H1 (cell line): ENCODE results near the gene G2E3. TPM values are rescaled to one million over a fixed set of nuclear protein-coding genes. Genes with fewer than 3 reads are reported as not detected.

Experiments
- CTCF ChIA-PET: fragments of 300-600 bp; sonication (Branson Sonifier 250); formaldehyde crosslinking; loops from one replicate; lab custom pipeline; 2021; ENCODE audit not compliant: partially characterized antibody; lab: Charles Lee
- POLR2A ChIA-PET: fragments of 300-600 bp; sonication (Branson Sonifier 250); formaldehyde crosslinking; loops from one replicate; lab custom pipeline; 2021; ENCODE audit warnings: inconsistent platforms; ENCODE audit not compliant: partially characterized antibody; lab: Charles Lee
- DNase-seq, 2 experiments: peaks; one replicate each; pipeline versions ENCODE4 v3.0.0 to v3.0.0-alpha.2; 2010 to 2022; ENCODE audit warnings: low spot score in 2 of 2, low read depth in 1 of 2, mixed read lengths in 1 of 2
- FAIRE-seq: peaks from 2 replicates; lab custom pipeline; 2011; peaks lifted over from hg19 to GRCh38; lab: Jason Lieb, UNC
- H2AFZ ChIP-seq: 2 replicates; pipeline ENCODE4 v1.8.1; 2012; ENCODE audit warnings: low read length, inconsistent platforms
- H2AK5ac ChIP-seq: 2 replicates; pipeline ENCODE4 v1.6.1; 2013; ENCODE audit warnings: low read depth, low read length
- H2BK120ac ChIP-seq: replicated peaks from 2 replicates; pipeline ENCODE3; 2013; ENCODE audit warnings: low read depth, low read length, inconsistent platforms
- H2BK12ac ChIP-seq: 2 replicates; pipeline ENCODE4 v1.6.1; 2013; ENCODE audit warnings: low read depth, low read length
- H2BK15ac ChIP-seq: 2 replicates; pipeline ENCODE4 v1.6.1; 2013; ENCODE audit warnings: low read length
- H2BK20ac ChIP-seq: 2 replicates; pipeline ENCODE4 v1.6.1; 2013; ENCODE audit warnings: low read length
- H2BK5ac ChIP-seq: 2 replicates; pipeline ENCODE4 v1.6.1; 2013; ENCODE audit warnings: low read depth, low read length
- H3K14ac ChIP-seq: 2 replicates; pipeline ENCODE4 v1.6.1; 2013; ENCODE audit warnings: inconsistent platforms; ENCODE audit not compliant: insufficient read length
- H3K18ac ChIP-seq: 2 replicates; pipeline ENCODE4 v1.6.1; 2013; ENCODE audit warnings: low read length; ENCODE audit errors: extremely low read depth
- H3K23ac ChIP-seq: 2 replicates; pipeline ENCODE4 v1.6.1; 2013; ENCODE audit warnings: inconsistent platforms; ENCODE audit not compliant: insufficient read length
- H3K23me2 ChIP-seq: 2 replicates; pipeline ENCODE4 v1.6.1; 2013; ENCODE audit warnings: low read depth, low read length
- H3K27ac ChIP-seq: 2 replicates; pipeline ENCODE4 v1.6.1; 2011; ENCODE audit warnings: low read depth, low read length, inconsistent platforms
- H3K27me3 ChIP-seq, 4 experiments: replicated peaks in 1 of 4; 1 replicate in 1 of 4; 2 replicates in 3 of 4; pipeline versions ENCODE4 v1.6.1 to v1.8.1; 2011 to 2013; ENCODE audit warnings: low read length in 3 of 4, mild to moderate bottlenecking in 3 of 4, inconsistent platforms in 2 of 4, mixed read lengths in 2 of 4, moderate library complexity in 1 of 4; ENCODE audit not compliant: control insufficient read depth in 3 of 4, insufficient read depth in 3 of 4; ENCODE audit errors: extremely low read depth in 1 of 4
- H3K36me3 ChIP-seq, 4 experiments: 2 replicates each; pipeline versions ENCODE4 v1.6.1 to v1.8.1; 2011 to 2013; ENCODE audit warnings: mild to moderate bottlenecking in 4 of 4, low read length in 3 of 4, moderate library complexity in 2 of 4, control low read depth in 1 of 4, inconsistent platforms in 1 of 4; ENCODE audit not compliant: insufficient read depth in 4 of 4, control insufficient read depth in 2 of 4
- H3K4ac ChIP-seq: replicated peaks from 2 replicates; pipeline ENCODE3; 2013; ENCODE audit warnings: low read length, low read depth, mixed read lengths, inconsistent platforms; ENCODE audit not compliant: insufficient read length
- H3K4me1 ChIP-seq, 4 experiments: replicated peaks in 1 of 4; 1 replicate in 1 of 4; 2 replicates in 3 of 4; pipeline versions ENCODE4 v1.6.1 to v1.8.1; 2011 to 2013; ENCODE audit warnings: low read length in 3 of 4, inconsistent platforms in 2 of 4, mixed read lengths in 1 of 4; ENCODE audit not compliant: insufficient read depth in 4 of 4, control insufficient read depth in 3 of 4
- H3K4me2 ChIP-seq, 2 experiments: 2 replicates each; pipeline versions ENCODE4 v1.6.1 to v1.8.1; 2011 to 2013; ENCODE audit warnings: low read depth in 2 of 2, low read length in 2 of 2, control low read depth in 1 of 2, inconsistent platforms in 1 of 2, mild to moderate bottlenecking in 1 of 2; ENCODE audit not compliant: insufficient read depth in 1 of 2
- H3K4me3 ChIP-seq, 4 experiments: fragments of 200-600, 300-600 bp in 1 of 4; sonication (generic), shearing (Covaris generic), sonication (Bioruptor Twin) in 1 of 4; 2 replicates each; pipeline versions ENCODE4 v1.5.1 to v1.8.1; 2011 to 2016; ENCODE audit warnings: low read length in 4 of 4, low read depth in 3 of 4, control low read depth in 2 of 4, inconsistent platforms in 2 of 4, mild to moderate bottlenecking in 2 of 4, mixed read lengths in 1 of 4, moderate library complexity in 1 of 4; ENCODE audit not compliant: insufficient read depth in 2 of 4; ENCODE audit errors: extremely low read depth in 1 of 4
- H3K56ac ChIP-seq: replicated peaks from 2 replicates; pipeline ENCODE3; 2013; ENCODE audit warnings: low read depth, mild to moderate bottlenecking, mixed read lengths, low read length, inconsistent platforms; ENCODE audit not compliant: insufficient read length
- H3K79me1 ChIP-seq: 2 replicates; pipeline ENCODE4 v1.6.1; 2013; ENCODE audit warnings: low read depth, low read length, control low read depth
- H3K79me2 ChIP-seq, 2 experiments: 2 replicates each; pipeline versions ENCODE4 v1.6.1 to v1.8.1; 2012 to 2013; ENCODE audit warnings: low read length in 2 of 2, mild to moderate bottlenecking in 2 of 2, inconsistent platforms in 1 of 2; ENCODE audit not compliant: insufficient read depth in 2 of 2, control insufficient read depth in 1 of 2
- H3K9ac ChIP-seq, 4 experiments: replicated peaks in 1 of 4; 1 replicate in 1 of 4; 2 replicates in 3 of 4; pipeline versions ENCODE4 v1.6.1 to v1.8.1; 2011 to 2013; ENCODE audit warnings: low read depth in 3 of 4, low read length in 3 of 4, control low read depth in 2 of 4, mild to moderate bottlenecking in 2 of 4, moderate library complexity in 2 of 4, inconsistent platforms in 1 of 4; ENCODE audit errors: extremely low read depth in 1 of 4
- H3K9me3 ChIP-seq, 2 experiments: 2 replicates each; pipeline versions ENCODE4 v1.6.1 to v1.8.1; 2012 to 2013; ENCODE audit warnings: mild to moderate bottlenecking in 2 of 2, moderate library complexity in 2 of 2, control low read depth in 1 of 2, inconsistent platforms in 1 of 2, low read depth in 1 of 2, low read length in 1 of 2, mixed read lengths in 1 of 2; ENCODE audit not compliant: insufficient read depth in 2 of 2
- H4K20me1 ChIP-seq, 2 experiments: replicated peaks in 1 of 2; 2 replicates each; pipeline versions ENCODE3 to v1.8.1; 2011 to 2013; ENCODE audit warnings: inconsistent platforms in 2 of 2, low read length in 2 of 2, mild to moderate bottlenecking in 1 of 2; ENCODE audit not compliant: insufficient read depth in 2 of 2, control insufficient read depth in 1 of 2
- H4K5ac ChIP-seq: 2 replicates; pipeline ENCODE4 v1.6.1; 2013; ENCODE audit warnings: low read length, low read depth, mixed read lengths, inconsistent platforms; ENCODE audit not compliant: insufficient read length
- H4K8ac ChIP-seq: 2 replicates; pipeline ENCODE4 v1.8.0; 2013; ENCODE audit warnings: mild to moderate bottlenecking, moderate library complexity, low read length, inconsistent platforms; ENCODE audit not compliant: insufficient read depth; ENCODE audit errors: extremely low read depth
- H4K91ac ChIP-seq: replicated peaks from 2 replicates; pipeline ENCODE3; 2013; ENCODE audit warnings: low read length, mixed read lengths, inconsistent platforms; ENCODE audit not compliant: insufficient read length
- ATF2 ChIP-seq: IDR thresholded peaks from 2 replicates; pipeline ENCODE4 v1.6.1; 2012; ENCODE audit warnings: low read length, inconsistent platforms
- BACH1 ChIP-seq: IDR thresholded peaks from 2 replicates; pipeline ENCODE4 v1.6.1; 2012; ENCODE audit warnings: low read length, improper control_type of control experiment
- CHD2 ChIP-seq: IDR thresholded peaks from 2 replicates; pipeline ENCODE4 v1.6.1; 2012; ENCODE audit warnings: low read length, improper control_type of control experiment
- EGR1 ChIP-seq: IDR thresholded peaks from 2 replicates; pipeline ENCODE4 v1.6.1; 2011; ENCODE audit warnings: low read depth, low read length, borderline replicate concordance
- GABPA ChIP-seq: IDR thresholded peaks from 2 replicates; pipeline ENCODE4 v1.6.1; 2011; ENCODE audit warnings: mild to moderate bottlenecking, low read length, moderate library complexity, borderline replicate concordance; ENCODE audit not compliant: insufficient read depth
- HDAC6 ChIP-seq: IDR thresholded peaks from one replicate; pipeline ENCODE4 v1.7.1; 2012; ENCODE audit warnings: low read depth, mild to moderate bottlenecking, inconsistent platforms, low read length, moderate library complexity
- KDM4A ChIP-seq: IDR thresholded peaks from one replicate; pipeline ENCODE4 v1.7.1; 2012; ENCODE audit warnings: low read depth, mild to moderate bottlenecking, moderate library complexity, low read length, inconsistent platforms; ENCODE audit not compliant: severe bottlenecking
- SAP30 ChIP-seq: fragments of 300-600 bp; sonication (generic); IDR thresholded peaks from 2 replicates; pipeline ENCODE4 v1.7.1; 2012; ENCODE audit warnings: low read length, moderate library complexity, mild to moderate bottlenecking, inconsistent platforms; ENCODE audit not compliant: insufficient read depth, insufficient replicate concordance
- SIN3A ChIP-seq, 2 experiments: IDR thresholded peaks in 1 of 2; conservative IDR thresholded peaks in 1 of 2; 2 replicates each; pipeline ENCODE4 v1.6.1; 2011 to 2012; ENCODE audit warnings: low read length in 2 of 2, improper control_type of control experiment in 1 of 2, low read depth in 1 of 2, mild to moderate bottlenecking in 1 of 2
- TBP ChIP-seq: IDR thresholded peaks from 2 replicates; pipeline ENCODE4 v1.6.1; 2011; ENCODE audit warnings: low read depth, low read length, improper control_type of control experiment
- TCF12 ChIP-seq: IDR thresholded peaks from 2 replicates; pipeline ENCODE4 v1.6.1; 2011; ENCODE audit warnings: low read depth, mild to moderate bottlenecking, low read length
- WGBS, 2 experiments: shearing (Covaris generic) in 1 of 2; methylation state at CpG; one replicate each; pipeline versions ENCODE4 v1.1.6 to v1.1.7; 2013 to 2015; ENCODE audit warnings: low lambda C conversion rate in 2 of 2, mixed read lengths in 2 of 2, inconsistent platforms in 1 of 2, low coverage in 1 of 2, missing lambda C conversion rate in 1 of 2; ENCODE audit not compliant: insufficient replicate concordance in 2 of 2, insufficient coverage in 1 of 2, insufficient read length in 1 of 2; ENCODE audit errors: extremely low coverage in 1 of 2, missing lambda C conversion rate in 1 of 2; 5-methylcytosine and 5-hydroxymethylcytosine counted together
- polyA plus RNA-seq, 7 experiments: library from polyadenylated mRNA; depleted of rRNA in 3 of 7; stranded (reverse) in 5 of 7; unstranded in 2 of 7; fragments of >200 nt in 5 of 7; fragments of 200-250 nt in 2 of 7; gene quantifications; 1 replicate in 5 of 7; 2 replicates in 1 of 7; 4 replicates in 1 of 7; pipeline versions ENCODE4 v1.2.1 to v1.2.3, GENCODE V29; 2011 to 2013; ENCODE audit warnings: missing spikeins in 2 of 7, mixed read lengths in 2 of 7
- total RNA-seq: library from RNA; stranded (reverse); fragmentation: NEBNext Ultra II Directional; extraction: Animal tissue kit (Norgen Biotek cat#: 25700); gene quantifications from 2 replicates; pipeline ENCODE4 v1.2.1, GENCODE V29; 2021

Gene G2E3
- total and polyA plus RNA-seq, 2 of the 8 experiments (the other 6 are each of a cell fraction or from before 2014, with no cell fraction given), result 9.2 to 72.0 TPM

DNA sequence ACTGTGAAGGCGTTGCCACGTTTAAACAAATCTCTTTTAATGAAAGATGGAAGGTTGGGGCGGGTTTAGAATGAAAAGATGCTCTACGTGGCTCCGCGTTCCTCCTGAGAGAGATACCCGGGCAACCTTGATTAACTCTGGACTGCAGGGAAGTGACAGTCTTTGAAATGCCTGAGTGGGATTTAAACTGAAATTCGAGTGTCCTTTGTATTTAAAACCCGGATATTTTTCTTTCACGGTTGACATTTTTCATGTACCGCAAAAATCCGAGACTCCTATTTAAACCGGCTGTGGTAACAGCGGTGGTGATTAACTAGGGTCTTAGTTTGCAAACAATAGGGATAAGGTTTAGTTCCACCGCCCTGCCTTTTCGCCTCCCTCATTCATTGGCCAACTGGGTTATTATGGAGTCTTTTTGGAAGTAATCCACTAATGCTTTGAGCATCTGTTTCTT, 707 bp downstream of the G2E3 start:
- H2BK20ac ChIP-seq, result no peak overlapping the region
- DNase-seq, result no peak
- ChIA-PET CTCF (no interaction called here), POLR2A (interaction anchor here (0.6 to 1.9 kb wide), 4 partner anchors 13 to 146 kb away, joined by 3 to 9 read pairs (median 3); partner anchors contain the start of gene SCFD1)
- H3K79me1 ChIP-seq, result peaks cover 2% of the 10 kb centered on the region; the same call in 1 of the 2 replicates
- no peaks in the 10 kb centered on the region for H3K27me3 ChIP-seq
- H4K5ac ChIP-seq, result no peak overlapping the region
- H2BK120ac ChIP-seq, result no peak overlapping the region
- H3K14ac ChIP-seq, result no peak overlapping the region
- no peak overlapping the region for H4K91ac ChIP-seq
- FAIRE-seq, result no peak
- no peak overlapping the region for H2AK5ac ChIP-seq
- H2BK12ac ChIP-seq, result no peak overlapping the region
- 2% methylated on average over 16 of the region's 16 CpGs; no CpG with 5 or more reads in 1 of the 2 experiments for WGBS, 2 experiments
- peaks cover 31 to 55% of the 10 kb centered on the region in 2 experiments for H3K79me2 ChIP-seq
- peaks cover 5% of the 10 kb centered on the region; the same call in 1 of the 2 replicates for H3K23me2 ChIP-seq
- H4K8ac ChIP-seq, result no peak overlapping the region
- no peaks in the 10 kb centered on the region for H3K9me3 ChIP-seq
- H3K36me3 ChIP-seq, result peaks cover 0 to 7% (median 0%) of the 10 kb centered on the region in 4 experiments; a peak in 1 of 8 replicates
- H3K4me3 ChIP-seq, result peak overlapping the region; percentile 76 to 93 (median 86)
- peak overlapping the region; percentile 84 for H3K56ac ChIP-seq
- H4K20me1 ChIP-seq, result peaks cover 3 to 11% of the 10 kb centered on the region in 2 experiments
- no peak overlapping the region for H2AFZ ChIP-seq
- peak overlapping the region; percentile 99; the same call in 1 of the 2 replicates for H3K18ac ChIP-seq
- H2BK15ac ChIP-seq, result no peak overlapping the region
- peak overlapping the region; percentile 63 to 88 (median 70) for H3K9ac ChIP-seq
- peak overlapping the region; percentile 70 to 89 for H3K4me2 ChIP-seq
- H3K4me1 ChIP-seq, result peaks cover 0 to 2% (median 0%) of the 10 kb centered on the region in 4 experiments; a peak in 3 of 7 replicates
- peak overlapping the region; percentile 92 for H2BK5ac ChIP-seq
- no peak overlapping the region for H3K27ac ChIP-seq
- no peak overlapping the region for H3K23ac ChIP-seq
- no peak overlapping the region for H3K4ac ChIP-seq
- TF ChIP-seq SAP30 (peak; percentile 27), HDAC6 (no peak), GABPA (no peak), ATF2 (no peak), TBP (no peak), CHD2 (no peak), KDM4A (no peak), BACH1 (no peak), TCF12 (no peak), EGR1 (no peak), SIN3A (conservative IDR thresholded peaks at IDR 0.05 in 1 of 2, IDR thresholded peaks at IDR 0.05 in 1 of 2; ENCODE audit: low read depth in 1 of 2, low read length in 2 of 2) (0 out of 4 replicates have a peak, but pooled peaks of 1 of the 2 experiments have one; percentile 23)
